HepG2 (cell line): ENCODE data around the gene CTLA4. TPM values are rescaled to one million over a fixed set of nuclear protein-coding genes. Genes with fewer than 3 reads are reported as not detected.

Experiments
- NAIF1 ChIP-seq: sonication (generic); formaldehyde crosslinking; IDR thresholded peaks from 2 replicates; pipeline ENCODE4 v1.5.0; 2020; ENCODE audit warnings: mild to moderate bottlenecking, missing genetic modification reagents, borderline replicate concordance
- NR1H2 ChIP-seq: sonication (generic); formaldehyde crosslinking; IDR thresholded peaks from 2 replicates; pipeline ENCODE4 v1.8.1; 2022; ENCODE audit warnings: low read depth, missing genetic modification reagents, borderline replicate concordance
- TEAD2 ChIP-seq: sonication (generic); formaldehyde crosslinking; IDR thresholded peaks from 2 replicates; pipeline ENCODE4 v1.9.0; 2021; ENCODE audit warnings: missing genetic modification reagents
- ZNF878 ChIP-seq: sonication (generic); formaldehyde crosslinking; IDR thresholded peaks from 2 replicates; pipeline ENCODE4 v1.8.1; 2023; ENCODE audit warnings: mild to moderate bottlenecking, missing genetic modification reagents, moderate library complexity
- polyA plus RNA-seq, 8 experiments: library from polyadenylated mRNA; depleted of rRNA in 3 of 8; stranded (reverse) in 7 of 8; unstranded in 1 of 8; fragments of >200 nt; fragmentation: Illumina TruSeq in 4 of 8; extraction: Trizol in 4 of 8; gene quantifications; 2 replicates each; pipeline versions ENCODE4 v1.2.1 to v1.2.3, GENCODE V29; 2011 to 2016; ENCODE audit warnings: low read depth in 4 of 8, missing spikeins in 1 of 8, mixed read lengths in 1 of 8; ENCODE audit not compliant: insufficient read depth in 1 of 8
- total RNA-seq, 5 experiments: library from RNA; depleted of rRNA; stranded (reverse); fragments of >200 nt; fragmentation: Illumina TruSeq; extraction: Trizol; gene quantifications; 2 replicates each; pipeline ENCODE4 v1.2.3, GENCODE V29; 2016; ENCODE audit warnings: low read depth in 1 of 5
- TF ChIP-seq, protein P1 (sequence below): sonication (generic); formaldehyde crosslinking; IDR thresholded peaks from 2 replicates; pipeline ENCODE4 v1.5.0; 2020; ENCODE audit warnings: mild to moderate bottlenecking, missing genetic modification reagents
- TF ChIP-seq, protein P2 (sequence below): sonication (generic); formaldehyde crosslinking; conservative IDR thresholded peaks from 2 replicates; pipeline ENCODE4 v1.4.0; 2020; ENCODE audit warnings: missing genetic modification reagents
- TF ChIP-seq, protein P3 (sequence below): sonication (generic); formaldehyde crosslinking; IDR thresholded peaks from 2 replicates; pipeline ENCODE4 v1.8.0; 2022; ENCODE audit warnings: mild to moderate bottlenecking, missing genetic modification reagents; ENCODE audit not compliant: insufficient replicate concordance
- TF ChIP-seq, protein P4 (sequence below): sonication (generic); formaldehyde crosslinking; IDR thresholded peaks from 2 replicates; pipeline ENCODE4 v1.4.0; 2020; ENCODE audit warnings: mild to moderate bottlenecking, missing genetic modification reagents

Gene CTLA4
- total and polyA plus RNA-seq, 2 of the 13 experiments (the other 11 are each of a cell fraction or from before 2014, with no cell fraction given): 0.16 TPM; not detected in 1

DNA sequence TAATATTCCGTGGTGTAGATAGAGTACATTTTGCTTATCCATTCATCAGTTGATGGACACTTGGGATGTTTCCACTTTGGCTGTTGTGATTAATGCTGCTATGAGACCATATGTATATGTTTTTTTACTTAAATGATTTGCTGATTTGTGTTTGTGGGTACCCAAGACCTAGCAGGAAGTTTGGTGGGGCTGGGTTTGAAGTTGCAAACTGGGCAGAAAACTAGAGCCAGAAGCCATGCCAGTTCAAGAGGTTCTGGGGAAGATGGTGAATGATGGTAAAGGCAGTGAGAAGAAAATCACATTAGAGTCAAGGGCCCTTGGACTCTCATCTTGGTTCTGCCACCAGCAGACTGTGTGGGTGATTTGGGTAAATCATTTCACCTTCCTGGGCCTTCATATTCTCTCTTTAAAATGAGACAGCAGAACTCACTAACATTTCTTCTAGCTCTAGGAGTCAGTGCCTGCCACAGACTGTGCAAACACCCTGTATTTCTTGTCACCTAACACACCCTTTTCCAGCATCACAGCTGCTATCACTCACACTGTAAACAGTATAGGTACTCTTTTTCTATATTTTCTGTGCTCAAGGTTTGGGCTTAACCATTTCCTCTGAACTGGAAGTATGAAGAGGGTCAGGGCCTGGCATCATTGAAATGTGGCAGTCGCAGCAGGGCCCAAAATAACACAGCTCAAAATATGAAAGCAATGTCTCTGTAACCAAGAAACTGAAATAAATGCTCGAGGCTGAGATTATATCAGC, 8.4 kb upstream of the CTLA4 start (continued):
- TF ChIP-seq, protein P1, sequence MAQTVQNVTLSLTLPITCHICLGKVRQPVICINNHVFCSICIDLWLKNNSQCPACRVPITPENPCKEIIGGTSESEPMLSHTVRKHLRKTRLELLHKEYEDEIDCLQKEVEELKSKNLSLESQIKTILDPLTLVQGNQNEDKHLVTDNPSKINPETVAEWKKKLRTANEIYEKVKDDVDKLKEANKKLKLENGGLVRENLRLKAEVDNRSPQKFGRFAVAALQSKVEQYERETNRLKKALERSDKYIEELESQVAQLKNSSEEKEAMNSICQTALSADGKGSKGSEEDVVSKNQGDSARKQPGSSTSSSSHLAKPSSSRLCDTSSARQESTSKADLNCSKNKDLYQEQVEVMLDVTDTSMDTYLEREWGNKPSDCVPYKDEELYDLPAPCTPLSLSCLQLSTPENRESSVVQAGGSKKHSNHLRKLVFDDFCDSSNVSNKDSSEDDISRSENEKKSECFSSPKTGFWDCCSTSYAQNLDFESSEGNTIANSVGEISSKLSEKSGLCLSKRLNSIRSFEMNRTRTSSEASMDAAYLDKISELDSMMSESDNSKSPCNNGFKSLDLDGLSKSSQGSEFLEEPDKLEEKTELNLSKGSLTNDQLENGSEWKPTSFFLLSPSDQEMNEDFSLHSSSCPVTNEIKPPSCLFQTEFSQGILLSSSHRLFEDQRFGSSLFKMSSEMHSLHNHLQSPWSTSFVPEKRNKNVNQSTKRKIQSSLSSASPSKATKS (CRISPR knock-in tag): no peak
- TF ChIP-seq TEAD2 (CRISPR knock-in tag): no peak
- TF ChIP-seq, protein P2, sequence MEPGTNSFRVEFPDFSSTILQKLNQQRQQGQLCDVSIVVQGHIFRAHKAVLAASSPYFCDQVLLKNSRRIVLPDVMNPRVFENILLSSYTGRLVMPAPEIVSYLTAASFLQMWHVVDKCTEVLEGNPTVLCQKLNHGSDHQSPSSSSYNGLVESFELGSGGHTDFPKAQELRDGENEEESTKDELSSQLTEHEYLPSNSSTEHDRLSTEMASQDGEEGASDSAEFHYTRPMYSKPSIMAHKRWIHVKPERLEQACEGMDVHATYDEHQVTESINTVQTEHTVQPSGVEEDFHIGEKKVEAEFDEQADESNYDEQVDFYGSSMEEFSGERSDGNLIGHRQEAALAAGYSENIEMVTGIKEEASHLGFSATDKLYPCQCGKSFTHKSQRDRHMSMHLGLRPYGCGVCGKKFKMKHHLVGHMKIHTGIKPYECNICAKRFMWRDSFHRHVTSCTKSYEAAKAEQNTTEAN (CRISPR knock-in tag): no peak
- no peak for TF ChIP-seq ZNF878 (CRISPR knock-in tag)
- no peak for TF ChIP-seq NR1H2 (CRISPR knock-in tag)
- TF ChIP-seq NAIF1 (CRISPR knock-in tag): no peak
- TF ChIP-seq, protein P3, sequence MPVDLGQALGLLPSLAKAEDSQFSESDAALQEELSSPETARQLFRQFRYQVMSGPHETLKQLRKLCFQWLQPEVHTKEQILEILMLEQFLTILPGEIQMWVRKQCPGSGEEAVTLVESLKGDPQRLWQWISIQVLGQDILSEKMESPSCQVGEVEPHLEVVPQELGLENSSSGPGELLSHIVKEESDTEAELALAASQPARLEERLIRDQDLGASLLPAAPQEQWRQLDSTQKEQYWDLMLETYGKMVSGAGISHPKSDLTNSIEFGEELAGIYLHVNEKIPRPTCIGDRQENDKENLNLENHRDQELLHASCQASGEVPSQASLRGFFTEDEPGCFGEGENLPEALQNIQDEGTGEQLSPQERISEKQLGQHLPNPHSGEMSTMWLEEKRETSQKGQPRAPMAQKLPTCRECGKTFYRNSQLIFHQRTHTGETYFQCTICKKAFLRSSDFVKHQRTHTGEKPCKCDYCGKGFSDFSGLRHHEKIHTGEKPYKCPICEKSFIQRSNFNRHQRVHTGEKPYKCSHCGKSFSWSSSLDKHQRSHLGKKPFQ: no peak
- TF ChIP-seq, protein P4, sequence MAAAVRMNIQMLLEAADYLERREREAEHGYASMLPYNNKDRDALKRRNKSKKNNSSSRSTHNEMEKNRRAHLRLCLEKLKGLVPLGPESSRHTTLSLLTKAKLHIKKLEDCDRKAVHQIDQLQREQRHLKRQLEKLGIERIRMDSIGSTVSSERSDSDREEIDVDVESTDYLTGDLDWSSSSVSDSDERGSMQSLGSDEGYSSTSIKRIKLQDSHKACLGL: no peak
